GM20000 (cell line): Measurements from ENCODE around the gene ENO4.

Source experiments
- DNase-seq: peaks from one replicate; pipeline ENCODE4 v3.0.0; 2012; ENCODE audit warnings: low spot score
- TF ChIP-seq, protein P1 (sequence below): IDR thresholded peaks from 2 replicates; pipeline ENCODE4 v1.5.1; 2012; ENCODE audit warnings: mild to moderate bottlenecking, control low read depth; ENCODE audit errors: extremely low read depth, missing control alignments

Gene ENO4

DNA sequence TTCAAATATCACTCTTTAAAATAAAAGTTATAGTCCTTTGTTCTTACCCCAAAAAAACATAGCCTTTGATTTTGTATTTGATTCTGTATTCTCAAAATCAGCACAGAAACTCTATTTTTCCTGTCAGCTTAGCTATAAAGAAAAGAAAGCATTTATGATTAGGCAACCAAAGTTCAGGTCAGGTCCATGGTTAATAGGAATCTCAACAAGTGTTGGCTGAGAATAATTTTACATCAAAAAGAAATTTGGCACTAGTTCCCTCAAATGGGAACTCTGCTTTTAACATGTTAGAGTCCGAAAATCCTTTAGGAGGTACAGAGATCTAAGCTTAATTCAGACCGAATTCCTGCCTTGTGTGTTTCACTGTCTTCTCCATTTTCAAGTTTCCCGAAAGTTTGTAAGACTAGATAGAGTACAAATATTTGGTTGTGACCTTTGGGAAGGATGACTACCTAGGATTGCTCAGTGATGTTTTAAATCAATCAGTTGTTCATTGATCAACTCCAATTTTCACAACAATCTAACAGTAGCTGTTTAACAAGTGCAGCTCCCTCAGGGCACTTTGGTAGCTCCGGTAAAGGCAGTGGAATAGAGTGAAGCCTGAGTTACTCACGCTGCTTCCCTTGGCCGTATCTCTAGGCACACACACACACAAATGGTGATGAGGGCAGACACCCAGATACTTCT, 8.8 kb upstream of the ENO4 start:
- no peak for DNase-seq
- TF ChIP-seq, protein P1, sequence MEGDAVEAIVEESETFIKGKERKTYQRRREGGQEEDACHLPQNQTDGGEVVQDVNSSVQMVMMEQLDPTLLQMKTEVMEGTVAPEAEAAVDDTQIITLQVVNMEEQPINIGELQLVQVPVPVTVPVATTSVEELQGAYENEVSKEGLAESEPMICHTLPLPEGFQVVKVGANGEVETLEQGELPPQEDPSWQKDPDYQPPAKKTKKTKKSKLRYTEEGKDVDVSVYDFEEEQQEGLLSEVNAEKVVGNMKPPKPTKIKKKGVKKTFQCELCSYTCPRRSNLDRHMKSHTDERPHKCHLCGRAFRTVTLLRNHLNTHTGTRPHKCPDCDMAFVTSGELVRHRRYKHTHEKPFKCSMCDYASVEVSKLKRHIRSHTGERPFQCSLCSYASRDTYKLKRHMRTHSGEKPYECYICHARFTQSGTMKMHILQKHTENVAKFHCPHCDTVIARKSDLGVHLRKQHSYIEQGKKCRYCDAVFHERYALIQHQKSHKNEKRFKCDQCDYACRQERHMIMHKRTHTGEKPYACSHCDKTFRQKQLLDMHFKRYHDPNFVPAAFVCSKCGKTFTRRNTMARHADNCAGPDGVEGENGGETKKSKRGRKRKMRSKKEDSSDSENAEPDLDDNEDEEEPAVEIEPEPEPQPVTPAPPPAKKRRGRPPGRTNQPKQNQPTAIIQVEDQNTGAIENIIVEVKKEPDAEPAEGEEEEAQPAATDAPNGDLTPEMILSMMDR: no peak

DNA sequence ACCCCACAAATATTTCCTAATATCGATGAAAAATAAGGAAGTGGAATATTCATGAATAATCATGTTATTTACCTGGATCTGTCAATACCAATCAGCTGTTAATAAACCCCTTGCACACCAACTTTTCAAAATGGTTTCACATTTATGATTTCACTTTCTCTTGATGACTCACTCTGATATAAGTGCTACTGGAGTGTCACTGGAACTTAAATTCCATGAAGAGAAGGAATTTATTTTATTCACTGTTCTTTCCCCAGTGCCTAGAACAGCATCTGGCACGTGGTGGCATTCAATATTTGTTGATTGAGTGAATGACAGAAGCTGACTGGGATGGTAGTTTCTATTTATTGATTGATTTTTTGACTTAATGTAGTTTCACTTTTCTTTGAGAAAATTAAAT, 3.5 kb upstream of the ENO4 start:
- no peak for DNase-seq
- TF ChIP-seq, protein P1: no peak

DNA sequence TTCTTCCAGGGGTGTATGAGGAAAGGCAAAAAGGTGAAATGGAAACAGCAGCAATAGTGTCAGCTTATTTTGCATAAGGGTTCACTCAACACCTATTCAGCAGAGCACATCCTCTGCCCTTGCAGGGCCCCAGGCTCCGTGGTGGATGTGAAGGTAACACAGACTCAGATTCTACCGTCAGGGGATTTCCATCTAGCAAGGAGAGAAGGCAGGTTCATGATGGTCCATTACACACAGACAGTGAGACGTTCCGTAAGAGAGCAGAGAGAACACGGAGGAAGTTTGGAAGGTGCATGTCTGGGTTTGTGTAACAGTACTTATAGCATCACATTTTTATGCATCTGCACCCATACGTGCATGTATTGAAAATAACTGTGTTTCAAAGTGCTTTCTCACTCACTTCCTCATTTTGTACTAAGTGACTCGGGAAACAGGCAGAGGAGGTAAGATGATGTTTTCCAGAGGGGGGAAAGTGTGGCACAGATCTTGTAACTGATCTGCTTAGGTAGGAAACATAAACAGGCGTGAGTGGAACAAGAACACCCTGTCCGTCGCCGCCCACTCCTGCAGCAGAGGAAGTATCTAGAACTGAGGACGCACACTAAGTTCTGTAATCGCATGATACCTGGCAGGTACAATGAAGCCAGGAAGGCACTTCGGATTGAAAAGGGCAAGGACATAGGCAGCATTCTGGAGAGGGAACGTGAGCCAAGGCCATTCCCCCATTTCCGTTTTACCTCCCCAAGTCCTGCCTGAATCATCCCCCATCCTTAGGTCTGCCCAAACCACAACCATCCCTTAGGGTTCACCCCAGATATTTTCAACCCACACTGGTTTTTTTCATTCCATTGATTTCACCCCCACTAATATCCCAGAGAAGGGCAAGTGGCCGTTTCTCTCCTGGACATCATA, 1.0 kb upstream of the ENO4 start:
- TF ChIP-seq, protein P1: no peak
- peak; percentile 63 for DNase-seq

DNA sequence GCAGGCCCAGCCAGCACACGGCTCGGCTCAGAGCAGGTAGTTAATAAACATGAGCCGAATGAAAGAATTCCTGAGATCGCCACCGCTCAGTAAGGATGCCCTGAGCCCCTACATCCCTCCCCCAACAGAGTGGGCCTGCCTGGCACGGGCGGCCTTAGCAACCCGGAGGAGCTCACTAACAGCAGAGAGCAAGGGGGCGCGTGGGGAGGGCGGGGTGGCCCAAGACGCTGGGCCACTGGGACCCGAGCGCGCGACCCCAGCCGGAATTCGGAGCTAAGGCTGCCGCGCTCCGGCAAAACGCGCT, 403 bp upstream of the ENO4 start:
- no peak for DNase-seq
- TF ChIP-seq, protein P1: no peak

DNA sequence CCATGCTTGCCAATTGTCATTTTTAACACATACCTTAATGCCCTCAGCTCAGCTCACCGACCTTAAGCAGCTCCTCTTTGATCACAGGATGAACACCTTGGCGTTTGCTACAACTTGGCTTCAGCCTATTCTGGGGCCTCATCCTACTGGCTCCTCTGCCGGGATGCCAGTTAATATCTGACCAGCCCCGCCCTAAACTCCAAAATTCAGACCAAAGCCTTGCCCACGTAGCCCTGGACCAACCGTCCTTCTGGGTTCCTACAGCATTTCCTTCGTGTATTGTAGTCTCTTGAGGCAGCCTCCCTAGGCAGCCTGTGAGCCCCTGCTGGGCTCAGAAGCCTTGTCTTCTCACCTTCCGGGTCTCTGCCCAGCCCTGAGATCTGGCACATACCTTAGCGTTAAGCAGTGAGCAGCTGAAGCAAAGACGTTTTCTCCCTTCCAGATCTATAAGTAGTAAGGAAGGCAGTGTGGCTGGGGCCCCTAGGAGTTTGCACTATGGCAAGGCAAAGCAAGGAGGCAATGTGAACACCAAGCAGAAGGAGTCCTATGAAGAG, 836 bp downstream of the ENO4 start:
- DNase-seq: no peak
- TF ChIP-seq, protein P1: no peak

DNA sequence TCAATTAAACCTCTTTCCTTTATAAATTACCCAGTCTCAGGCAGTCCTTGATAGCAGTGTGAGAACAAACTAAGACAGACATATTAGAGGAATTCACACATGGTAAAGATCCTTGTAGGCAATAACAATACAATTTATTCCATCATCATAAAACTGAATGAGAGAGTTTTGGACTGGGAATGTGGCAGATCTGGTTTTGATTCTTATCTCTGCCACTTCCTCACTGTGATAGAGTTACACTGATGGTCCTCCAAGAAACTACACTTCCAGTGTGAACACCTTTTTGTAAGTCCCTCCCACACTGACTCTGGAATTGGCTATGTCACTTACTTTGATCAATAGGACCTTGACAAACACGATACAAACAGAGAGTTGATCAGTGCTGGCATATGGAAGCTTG, 2.9 kb downstream of the ENO4 start:
- no peak for DNase-seq
- TF ChIP-seq, protein P1: no peak

DNA sequence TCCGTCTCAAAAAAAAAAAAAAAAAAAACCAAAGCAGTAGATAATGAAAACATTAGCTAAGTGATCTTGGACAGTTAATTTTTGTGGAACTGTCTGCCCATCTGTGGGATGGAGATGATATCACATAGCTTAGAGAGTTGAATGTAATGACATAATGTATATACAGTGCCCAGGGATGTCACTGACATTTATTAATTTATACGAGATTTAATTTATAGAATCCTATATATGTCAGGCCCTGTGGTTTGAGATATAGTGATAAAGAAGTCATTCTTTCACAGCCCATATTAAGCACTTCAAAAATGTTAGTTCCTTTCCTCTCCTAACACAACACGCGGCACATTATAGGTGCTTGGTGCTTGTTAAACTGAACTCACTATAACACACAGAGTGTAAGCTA, 4.0 kb downstream of the ENO4 start:
- TF ChIP-seq, protein P1: no peak
- DNase-seq: no peak
